Retinal pigment epithelial cell (primary cell): ENCODE data around the gene HDAC7.

Experiments
- DNase-seq: peaks from one replicate; pipeline ENCODE4 v3.0.0-alpha.2; 2010; ENCODE audit warnings: low read depth
- H3K4me3 ChIP-seq: 2 replicates; pipeline ENCODE4 v1.5.1; 2011; ENCODE audit warnings: mild to moderate bottlenecking, low read length, control low read depth, moderate library complexity
- CTCF ChIP-seq: conservative IDR thresholded peaks from 2 replicates; pipeline ENCODE4 v1.5.1; 2011; ENCODE audit warnings: low read depth, low read length, control low read depth, inconsistent platforms

Gene HDAC7

GRCh38 chr12:47819896-47820630 is at the start of gene HDAC7:
TSS of gene HDAC7 (minus strand) at chr12:47819903. CDS start at chr12:47819785, 118 bp downstream.
- no peak for DNase-seq
- H3K4me3 ChIP-seq = peak within 1 kb of the TSS; percentile 78
- TF ChIP-seq CTCF = no peak

GRCh38 chr12:47868552-47869031 is 48.9 kb upstream of the HDAC7 start:
- DNase-seq = no peak
- TF ChIP-seq CTCF = no peak
- no peak overlapping the region for H3K4me3 ChIP-seq

GRCh38 chr12:47868041-47868440 is 48.3 kb upstream of the HDAC7 start:
- no peak for DNase-seq
- no peak for TF ChIP-seq CTCF
- H3K4me3 ChIP-seq = no peak overlapping the region

GRCh38 chr12:47867495-47867941 is 47.8 kb upstream of the HDAC7 start:
- no peak for DNase-seq
- no peak for TF ChIP-seq CTCF

GRCh38 chr12:47864646-47865235 is 45.0 kb upstream of the HDAC7 start:
- H3K4me3 ChIP-seq = no peak overlapping the region
- DNase-seq = no peak
- TF ChIP-seq CTCF = no peak

More at GRCh38 chr12:47867495-47867941, 47.8 kb upstream of the HDAC7 start:
- no peak overlapping the region for H3K4me3 ChIP-seq

- DNase-seq = no peak
- H3K4me3 ChIP-seq = no peak overlapping the region
- no peak for TF ChIP-seq CTCF
Observed at GRCh38 chr12:47863985-47864384, 44.3 kb upstream of the HDAC7 start.

- no peak for DNase-seq
- no peak for TF ChIP-seq CTCF
- no peak overlapping the region for H3K4me3 ChIP-seq
Observed at GRCh38 chr12:47863467-47863866, 43.8 kb upstream of the HDAC7 start.
